GM12865 (cell line): ENCODE data around the gene ZCCHC24.

ENCODE experiments used
- DNase-seq: peaks from one replicate; pipeline ENCODE4 v3.0.0; 2010; ENCODE audit warnings: low read depth
- H3K4me3 ChIP-seq: 2 replicates; pipeline ENCODE4 v1.5.1; 2011; ENCODE audit warnings: mild to moderate bottlenecking, low read depth, low read length, control low read depth
- CTCF ChIP-seq: IDR thresholded peaks from 2 replicates; pipeline ENCODE4 v1.5.1; 2011; ENCODE audit warnings: low read length, control low read depth, low read depth, inconsistent platforms; ENCODE audit not compliant: insufficient read depth; ENCODE audit errors: missing control alignments

Gene ZCCHC24

GRCh38 chr10:79399223-79399831 lies 46.1 kb downstream of the ZCCHC24 start:
- H3K4me3 ChIP-seq: no peak overlapping the region
- TF ChIP-seq CTCF: no peak
- DNase-seq: no peak

GRCh38 chr10:79398642-79399041 lies 46.8 kb downstream of the ZCCHC24 start:
- no peak for DNase-seq
- no peak overlapping the region for H3K4me3 ChIP-seq
- TF ChIP-seq CTCF: no peak

- no peak for DNase-seq
- TF ChIP-seq CTCF: no peak
- H3K4me3 ChIP-seq: no peak overlapping the region
Observed at GRCh38 chr10:79397575-79398303, 47.7 kb downstream of the ZCCHC24 start.

- DNase-seq: no peak
- no peak overlapping the region for H3K4me3 ChIP-seq
- TF ChIP-seq CTCF: no peak
Observed at GRCh38 chr10:79397051-79397450, 48.4 kb downstream of the ZCCHC24 start.

GRCh38 chr10:79396520-79396919 lies 48.9 kb downstream of the ZCCHC24 start:
- no peak for DNase-seq
- TF ChIP-seq CTCF: no peak
- no peak overlapping the region for H3K4me3 ChIP-seq

GRCh38 chr10:79394664-79395063 lies 50.8 kb downstream of the ZCCHC24 start:
- DNase-seq: no peak
- no peak overlapping the region for H3K4me3 ChIP-seq
- no peak for TF ChIP-seq CTCF
